ENCODE data around the gene RHNO1. TPM values are rescaled to one million over a fixed set of nuclear protein-coding genes. Genes with fewer than 3 reads are reported as not detected.

RHNO1 gene
- total RNA-seq, 1 donor from 2014 or later, result 4.9 TPM

Other genes with a start within 250 kb of the RHNO1 start
- 59.0 TPM for gene FKBP4, start 82.3 kb upstream of the RHNO1 start, total RNA-seq
- gene ITFG2, start 64.6 kb upstream of the RHNO1 start, total RNA-seq, result 14.7 TPM
- gene NRIP2, start 42.2 kb upstream of the RHNO1 start, total RNA-seq, result 1.1 TPM
- not detected for gene TEX52, start 20.2 kb upstream of the RHNO1 start, total RNA-seq
- 0.79 TPM for gene FOXM1, start within 50 bp of the RHNO1 start, total RNA-seq
- gene TULP3, start 13.7 kb downstream of the RHNO1 start, total RNA-seq, result 5.4 TPM
- gene TEAD4, start 82.2 kb downstream of the RHNO1 start, total RNA-seq, result 11.6 TPM
- 159 TPM for gene TSPAN9, start 200.2 kb downstream of the RHNO1 start, total RNA-seq

Measured in left ventricle myocardium superior (tissue), 1 donor.